Upper lobe of right lung (tissue), 1 donor: ENCODE data around the gene AP1S1. TPM values are rescaled to one million over a fixed set of nuclear protein-coding genes. Genes with fewer than 3 reads are reported as not detected.

Experiments used
- ATAC-seq: fragments of 200-7000 bp; cut with Tn5 transposase; one replicate; pipeline ENCODE4 v1.9.1; 2020; ENCODE audit warnings: mild to moderate bottlenecking, moderate library complexity
- DNase-seq: peaks from one replicate; pipeline ENCODE4 v3.0.0-alpha.2; 2020
- H3K27ac ChIP-seq: fragments of 200-600 bp; one replicate; pipeline ENCODE4 v1.8.0; 2022
- H3K27me3 ChIP-seq: fragments of 200-600 bp; one replicate; pipeline ENCODE4 v1.8.0; 2022; ENCODE audit warnings: mild to moderate bottlenecking
- H3K36me3 ChIP-seq: fragments of 200-600 bp; one replicate; pipeline ENCODE4 v1.8.0; 2022
- H3K4me1 ChIP-seq: fragments of 200-600 bp; one replicate; pipeline ENCODE4 v1.8.0; 2022
- H3K4me3 ChIP-seq: fragments of 200-600 bp; one replicate; pipeline ENCODE4 v1.8.0; 2022; ENCODE audit warnings: mild to moderate bottlenecking
- H3K9me3 ChIP-seq: fragments of 200-600 bp; one replicate; pipeline ENCODE4 v1.8.0; 2022
- intact Hi-C: fragments of 100-400 bp; cut with DNase I; formaldehyde crosslinking; loops from one replicate; pipeline ENCODE4 v1.11.0; 2022
- total RNA-seq: library from RNA; stranded (reverse); fragmentation: NEBNext Ultra II Directional; extraction: Animal tissue kit (Norgen Biotek cat#: 25700); gene quantifications from one replicate; pipeline ENCODE4 v1.2.1, GENCODE V29; 2021
- TF ChIP-seq, protein P1 (sequence below): fragments of 200-600 bp; IDR thresholded peaks from one replicate; pipeline ENCODE4 v1.8.0; 2022; ENCODE audit warnings: antibody characterized with exemption
- donor health status: DM: no; HTN: yes; CAD: no; lungs with severe emphysema.

Gene AP1S1
- total RNA-seq, 1 donor from 2014 or later = 24.0 TPM

DNA sequence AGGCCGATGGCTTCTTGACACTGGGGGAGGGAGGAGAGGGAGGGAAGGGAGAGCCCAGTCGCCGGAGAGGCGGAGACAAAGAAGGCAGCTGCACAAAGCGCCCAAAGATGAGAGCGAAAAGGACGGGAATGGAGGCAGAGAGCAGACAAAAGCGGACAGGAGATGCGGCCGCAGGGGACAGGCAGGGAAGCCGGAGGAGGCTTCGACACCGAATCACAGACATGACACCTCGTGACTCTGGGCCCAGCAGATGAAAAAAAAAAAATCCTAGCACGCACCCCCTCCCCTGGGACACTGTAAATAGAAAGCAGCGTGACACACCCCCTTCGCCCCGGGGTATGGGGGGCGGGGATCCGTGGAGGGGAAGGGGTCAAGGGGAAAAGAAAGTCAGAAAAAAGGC is 24.8 kb downstream of the AP1S1 start:
- TF ChIP-seq, protein P1, sequence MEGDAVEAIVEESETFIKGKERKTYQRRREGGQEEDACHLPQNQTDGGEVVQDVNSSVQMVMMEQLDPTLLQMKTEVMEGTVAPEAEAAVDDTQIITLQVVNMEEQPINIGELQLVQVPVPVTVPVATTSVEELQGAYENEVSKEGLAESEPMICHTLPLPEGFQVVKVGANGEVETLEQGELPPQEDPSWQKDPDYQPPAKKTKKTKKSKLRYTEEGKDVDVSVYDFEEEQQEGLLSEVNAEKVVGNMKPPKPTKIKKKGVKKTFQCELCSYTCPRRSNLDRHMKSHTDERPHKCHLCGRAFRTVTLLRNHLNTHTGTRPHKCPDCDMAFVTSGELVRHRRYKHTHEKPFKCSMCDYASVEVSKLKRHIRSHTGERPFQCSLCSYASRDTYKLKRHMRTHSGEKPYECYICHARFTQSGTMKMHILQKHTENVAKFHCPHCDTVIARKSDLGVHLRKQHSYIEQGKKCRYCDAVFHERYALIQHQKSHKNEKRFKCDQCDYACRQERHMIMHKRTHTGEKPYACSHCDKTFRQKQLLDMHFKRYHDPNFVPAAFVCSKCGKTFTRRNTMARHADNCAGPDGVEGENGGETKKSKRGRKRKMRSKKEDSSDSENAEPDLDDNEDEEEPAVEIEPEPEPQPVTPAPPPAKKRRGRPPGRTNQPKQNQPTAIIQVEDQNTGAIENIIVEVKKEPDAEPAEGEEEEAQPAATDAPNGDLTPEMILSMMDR = no peak
- Histone ChIP-seq H3K36me3 (no peaks in the 10 kb centered on the region), H3K27me3 (peaks cover 78% of the 10 kb centered on the region), H3K9me3 (no peaks in the 10 kb centered on the region), H3K4me3 (no peak overlapping the region), H3K4me1 (no peaks in the 10 kb centered on the region), H3K27ac (no peak overlapping the region)
- DNase-seq = no peak
- no peak for ATAC-seq
- intact Hi-C loops = no loop called here

DNA sequence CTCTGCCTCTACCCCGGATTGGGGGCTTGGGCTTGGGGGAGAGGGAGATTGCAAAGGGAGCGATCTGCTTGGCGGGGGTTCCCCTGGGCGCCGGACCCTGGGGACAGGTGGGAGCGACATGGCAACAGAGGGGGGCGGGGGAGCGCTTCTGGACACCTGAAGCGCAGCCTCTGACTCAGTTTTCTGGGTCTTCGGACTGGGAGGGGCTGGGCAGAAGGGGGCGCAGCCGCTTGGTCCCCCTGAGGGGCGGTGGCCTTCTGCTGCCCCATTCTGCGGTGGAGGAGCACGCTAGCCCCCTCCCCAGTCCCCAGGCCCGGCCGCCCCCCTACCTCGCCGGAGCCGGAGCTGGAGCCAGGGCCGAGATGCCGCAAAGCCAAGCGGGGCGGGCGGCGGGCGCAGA is 25.4 kb downstream of the AP1S1 start:
- DNase-seq = no peak
- Histone ChIP-seq H3K9me3 (no peaks in the 10 kb centered on the region), H3K36me3 (no peaks in the 10 kb centered on the region), H3K4me3 (no peak overlapping the region), H3K27me3 (peaks cover 72% of the 10 kb centered on the region), H3K27ac (no peak overlapping the region), H3K4me1 (no peaks in the 10 kb centered on the region)
- ATAC-seq = no peak
- TF ChIP-seq, protein P1 = no peak
- intact Hi-C loops = no loop called here

DNA sequence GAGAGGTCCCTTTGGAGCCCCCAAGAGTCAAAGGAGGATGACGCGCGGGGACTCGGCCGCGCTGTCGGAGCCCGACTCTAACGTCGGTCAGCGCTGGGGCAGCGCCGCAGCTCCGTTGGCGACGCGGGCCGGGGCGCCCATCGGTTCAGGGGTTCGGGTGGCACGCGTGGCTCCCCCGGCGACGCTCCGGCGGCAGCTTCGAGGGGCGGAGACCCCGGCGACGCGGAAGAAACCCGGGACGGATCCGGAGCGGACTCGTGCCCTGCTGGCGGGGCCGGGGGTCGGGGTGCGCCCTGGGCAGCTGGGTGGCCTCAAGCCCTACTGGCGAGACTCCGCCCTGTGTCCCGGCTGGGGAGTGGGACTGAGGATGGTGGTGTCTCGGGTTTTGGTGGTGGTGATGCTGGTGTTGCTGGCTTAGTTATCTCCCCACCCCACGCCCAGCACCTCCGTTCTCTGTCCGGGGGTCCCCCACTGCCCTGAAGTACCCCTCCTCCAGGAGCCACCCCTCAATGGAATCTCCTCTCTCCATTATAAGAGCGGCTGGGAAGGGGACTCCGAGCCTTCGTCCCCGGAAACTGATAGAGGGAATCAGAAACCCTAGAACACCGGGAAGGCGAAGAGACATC is 26.0 kb downstream of the AP1S1 start, which contains the start of gene NAT16:
TSS of gene NAT16 (minus strand) at position 164 of the 626 bp plus-strand sequence. CDS start 5,486 bp downstream, outside the sequence.
- no peak within 1 kb of the TSS for H3K4me3 ChIP-seq

DNA sequence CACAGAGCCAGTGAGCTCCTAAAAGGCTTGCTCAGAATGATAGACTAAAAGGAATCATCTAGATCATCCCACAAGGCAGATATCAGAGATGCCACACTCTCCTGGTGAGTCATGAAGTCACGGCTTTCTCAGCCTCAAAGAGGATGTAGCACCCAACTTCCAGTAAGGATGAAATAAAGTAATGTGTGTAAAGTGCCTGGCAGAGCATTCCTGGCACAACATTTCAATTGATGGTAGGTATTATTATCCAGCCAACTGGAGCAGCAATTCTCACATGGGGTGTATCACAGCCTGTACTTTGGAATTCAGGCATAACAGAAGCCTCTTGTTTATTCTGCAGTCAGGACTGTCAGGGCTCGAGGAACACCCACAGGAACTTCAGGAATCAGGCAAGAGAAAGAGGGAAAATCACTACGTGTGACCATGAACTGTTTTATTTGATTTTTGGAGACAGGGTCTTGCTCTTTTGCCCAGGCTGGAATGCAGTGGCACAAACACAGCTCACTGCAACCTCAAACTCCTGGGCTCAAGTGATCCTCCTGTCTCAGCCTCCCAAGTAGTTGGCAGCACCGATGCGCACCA is 31.1 kb downstream of the AP1S1 start:
- DNase-seq = no peak
- no peaks in the 10 kb centered on the region for H3K36me3 ChIP-seq
- H3K27me3 ChIP-seq = peaks cover 25% of the 10 kb centered on the region
- intact Hi-C loops = no loop called here
- no peak overlapping the region for H3K27ac ChIP-seq
- TF ChIP-seq, protein P1 = no peak
- no peaks in the 10 kb centered on the region for H3K9me3 ChIP-seq
- H3K4me3 ChIP-seq = no peak overlapping the region
- no peaks in the 10 kb centered on the region for H3K4me1 ChIP-seq
- ATAC-seq = no peak

More for the DNA sequence above, 26.0 kb downstream of the AP1S1 start, which contains the start of gene NAT16:
- H3K36me3 ChIP-seq = no peaks in the 10 kb centered on the region
- no peak within 1 kb of the TSS for H3K27ac ChIP-seq
- no peak for DNase-seq
- peaks cover 67% of the 10 kb centered on the region for H3K27me3 ChIP-seq
- H3K4me1 ChIP-seq = no peaks in the 10 kb centered on the region
- intact Hi-C loops = no loop called here
- TF ChIP-seq, protein P1 = no peak
- H3K9me3 ChIP-seq = no peaks in the 10 kb centered on the region
- ATAC-seq = no peak

DNA sequence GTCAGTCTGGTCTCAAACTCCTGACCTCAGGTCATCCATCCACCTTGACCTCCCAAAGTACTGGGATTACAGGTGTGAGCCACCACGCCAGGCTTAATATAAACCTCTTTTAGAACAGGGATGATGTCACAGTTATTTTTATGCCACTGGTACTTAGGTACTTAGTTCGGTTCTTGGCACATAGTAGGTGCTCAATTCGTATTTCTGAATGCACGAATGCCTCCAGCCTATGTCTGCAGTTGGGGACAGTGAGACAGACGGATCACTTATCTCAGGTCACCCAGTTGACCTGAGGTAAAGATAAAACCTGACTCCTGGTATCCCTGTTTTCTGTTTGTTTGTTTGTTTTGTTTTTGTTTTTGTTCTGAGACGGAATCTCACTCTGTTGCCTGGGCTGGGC is 31.9 kb downstream of the AP1S1 start:
- Histone ChIP-seq H3K27ac (no peak overlapping the region), H3K36me3 (no peaks in the 10 kb centered on the region), H3K4me3 (no peak overlapping the region), H3K27me3 (peaks cover 16% of the 10 kb centered on the region), H3K4me1 (no peaks in the 10 kb centered on the region), H3K9me3 (no peaks in the 10 kb centered on the region)
- ATAC-seq (no peak), DNase-seq (no peak)
- TF ChIP-seq, protein P1 = no peak
- intact Hi-C loops = no loop called here
